Measurements from ENCODE around the gene DPYSL4. TPM values are rescaled to one million over a fixed set of nuclear protein-coding genes. Genes with fewer than 3 reads are reported as not detected.

The DPYSL4 gene
- total RNA-seq, 1 donor from 2014 or later = 55.9 TPM

- Mint-ChIP-seq H3K4me3 (ENCODE audit: low read depth) (no peak overlapping the region), H3K27me3 (peaks cover 61% of the 10 kb centered on the region), H3K27ac (no peak overlapping the region), H3K36me3 (ENCODE audit: insufficient read depth) (no peaks in the 10 kb centered on the region), H3K9me3 (ENCODE audit: low read depth) (peaks cover 3% of the 10 kb centered on the region), H3K4me1 (ENCODE audit: low read depth) (peaks cover 4% of the 10 kb centered on the region)
- no peak for TF ChIP-seq CTCF (IDR thresholded peaks at IDR 0.05; ENCODE audit: unreplicated experiment)
- DNase-seq (ENCODE audit: low spot score, unreplicated experiment) = no peak
Measured at GRCh38 chr10:132172091-132173066, 14.4 kb upstream of the DPYSL4 start.

- Mint-ChIP-seq H3K27ac (peak overlapping the region; percentile 87), H3K4me3 (ENCODE audit: low read depth) (no peak overlapping the region), H3K4me1 (ENCODE audit: low read depth) (peaks cover 4% of the 10 kb centered on the region)
Measured at GRCh38 chr10:132173185-132173584, 13.6 kb upstream of the DPYSL4 start.

GRCh38 chr10:132174237-132174636 lies 12.5 kb upstream of the DPYSL4 start:
- peaks cover 75% of the 10 kb centered on the region for H3K27me3 Mint-ChIP-seq
- H3K4me1 Mint-ChIP-seq (ENCODE audit: low read depth) = peaks cover 4% of the 10 kb centered on the region
- H3K36me3 Mint-ChIP-seq (ENCODE audit: insufficient read depth) = no peaks in the 10 kb centered on the region
- no peak overlapping the region for H3K27ac Mint-ChIP-seq
- no peak for DNase-seq (ENCODE audit: low spot score, unreplicated experiment)
- peaks cover 3% of the 10 kb centered on the region for H3K9me3 Mint-ChIP-seq (ENCODE audit: low read depth)
- no peak for TF ChIP-seq CTCF (IDR thresholded peaks at IDR 0.05; ENCODE audit: unreplicated experiment)
- H3K4me3 Mint-ChIP-seq (ENCODE audit: low read depth) = no peak overlapping the region

More at GRCh38 chr10:132173185-132173584, 13.6 kb upstream of the DPYSL4 start:
- DNase-seq (ENCODE audit: low spot score, unreplicated experiment) = no peak
- no peak for TF ChIP-seq CTCF (IDR thresholded peaks at IDR 0.05; ENCODE audit: unreplicated experiment)
- H3K27me3 Mint-ChIP-seq = peaks cover 68% of the 10 kb centered on the region
- peaks cover 3% of the 10 kb centered on the region for H3K9me3 Mint-ChIP-seq (ENCODE audit: low read depth)
- H3K36me3 Mint-ChIP-seq (ENCODE audit: insufficient read depth) = no peaks in the 10 kb centered on the region

GRCh38 chr10:132175408-132175807 lies 11.3 kb upstream of the DPYSL4 start:
- peaks cover 76% of the 10 kb centered on the region for H3K27me3 Mint-ChIP-seq
- peaks cover 3% of the 10 kb centered on the region for H3K9me3 Mint-ChIP-seq (ENCODE audit: low read depth)
- H3K4me3 Mint-ChIP-seq (ENCODE audit: low read depth) = no peak overlapping the region
- DNase-seq (ENCODE audit: low spot score, unreplicated experiment) = no peak
- H3K27ac Mint-ChIP-seq = no peak overlapping the region
- peaks cover 4% of the 10 kb centered on the region for H3K4me1 Mint-ChIP-seq (ENCODE audit: low read depth)
- no peak for TF ChIP-seq CTCF (IDR thresholded peaks at IDR 0.05; ENCODE audit: unreplicated experiment)
- no peaks in the 10 kb centered on the region for H3K36me3 Mint-ChIP-seq (ENCODE audit: insufficient read depth)

- Mint-ChIP-seq H3K27ac (no peak overlapping the region), H3K27me3 (peaks cover 75% of the 10 kb centered on the region), H3K36me3 (ENCODE audit: insufficient read depth) (no peaks in the 10 kb centered on the region), H3K4me1 (ENCODE audit: low read depth) (peaks cover 4% of the 10 kb centered on the region), H3K9me3 (ENCODE audit: low read depth) (peaks cover 3% of the 10 kb centered on the region), H3K4me3 (ENCODE audit: low read depth) (no peak overlapping the region)
- no peak for TF ChIP-seq CTCF (IDR thresholded peaks at IDR 0.05; ENCODE audit: unreplicated experiment)
- DNase-seq (ENCODE audit: low spot score, unreplicated experiment) = no peak
Measured at GRCh38 chr10:132175907-132176581, 10.7 kb upstream of the DPYSL4 start.

Data from progenitor cell of endocrine pancreas (in vitro differentiated cells).